GM12875 (cell line): ENCODE measurements around the gene CABLES2.

Experiments used
- H3K4me3 ChIP-seq: one replicate; pipeline ENCODE4 v1.5.1; 2011; ENCODE audit warnings: low read depth, low read length, control low read depth
- CTCF ChIP-seq: IDR thresholded peaks from 2 replicates; pipeline ENCODE4 v1.5.1; 2011; ENCODE audit warnings: low read depth, mild to moderate bottlenecking, control low read depth, inconsistent platforms, low read length, moderate library complexity, borderline replicate concordance; ENCODE audit not compliant: insufficient read depth

The CABLES2 gene

GRCh38 chr20:62349556-62350097 is 57.5 kb downstream of the CABLES2 start:
- no peak overlapping the region for H3K4me3 ChIP-seq
- no peak for TF ChIP-seq CTCF

- no peak for TF ChIP-seq CTCF
- H3K4me3 ChIP-seq, result no peak overlapping the region
These were observed 58.5 kb downstream of the CABLES2 start for GRCh38 chr20:62348604-62349003.

- no peak overlapping the region for H3K4me3 ChIP-seq
- no peak for TF ChIP-seq CTCF
These were observed 59.6 kb downstream of the CABLES2 start for GRCh38 chr20:62347445-62347844.

GRCh38 chr20:62347151-62347404 is 60.0 kb downstream of the CABLES2 start:
- no peak for TF ChIP-seq CTCF
- H3K4me3 ChIP-seq, result no peak overlapping the region

GRCh38 chr20:62346398-62347150 is 60.5 kb downstream of the CABLES2 start:
- TF ChIP-seq CTCF, result no peak
- H3K4me3 ChIP-seq, result no peak overlapping the region

- TF ChIP-seq CTCF, result no peak
- H3K4me3 ChIP-seq, result no peak overlapping the region
These were observed 61.3 kb downstream of the CABLES2 start for GRCh38 chr20:62345681-62346370.

- no peak overlapping the region for H3K4me3 ChIP-seq
- TF ChIP-seq CTCF, result no peak
These were observed 62.3 kb downstream of the CABLES2 start for GRCh38 chr20:62344782-62345181.
